Stimulated activated CD4-positive, alpha-beta T cell treated with anti-CD3 and anti-CD28 coated beads, Interleukin-15, amount 100 ng/mL, for 48 hours (primary cell): ENCODE data around the gene C1QB.

Source experiments
- DNase-seq, 2 donors: peaks; one replicate each; pipeline ENCODE4 v3.0.0-alpha.2; 2020; ENCODE audit warnings: low read depth in 2 of 2

The C1QB gene

GRCh38 chr1:22652881-22653316, at the start of gene C1QB:
C1QB (plus strand) TSS chr1:22653236; CDS start chr1:22659463, 6,227 bp downstream.
- DNase-seq, result no peak

- no peak for DNase-seq
Observed at GRCh38 chr1:22606161-22606560, 46.9 kb upstream of the C1QB start.

- DNase-seq, result no peak
Observed at GRCh38 chr1:22607154-22607553, 45.9 kb upstream of the C1QB start.

- DNase-seq, result no peak
Observed at GRCh38 chr1:22608361-22608760, 44.7 kb upstream of the C1QB start.

GRCh38 chr1:22609291-22609690, 43.7 kb upstream of the C1QB start:
- DNase-seq, result no peak

GRCh38 chr1:22611530-22611947, 41.5 kb upstream of the C1QB start:
- peak in 1 of 2 donors; percentile 8 for DNase-seq

GRCh38 chr1:22612671-22613571, 40.1 kb upstream of the C1QB start:
- DNase-seq, result no peak

- DNase-seq, result no peak
Observed at GRCh38 chr1:22613572-22613918, 39.5 kb upstream of the C1QB start.

- DNase-seq, result no peak
Observed at GRCh38 chr1:22613951-22614350, 39.1 kb upstream of the C1QB start.

GRCh38 chr1:22615886-22616285, 37.1 kb upstream of the C1QB start:
- no peak for DNase-seq

- no peak for DNase-seq
Observed at GRCh38 chr1:22616571-22616970, 36.5 kb upstream of the C1QB start.

- DNase-seq, result no peak
Observed at GRCh38 chr1:22618056-22618455, 35.0 kb upstream of the C1QB start.

GRCh38 chr1:22619252-22619651, 33.8 kb upstream of the C1QB start:
- no peak for DNase-seq

- DNase-seq, result no peak
Observed at GRCh38 chr1:22619798-22620197, 33.2 kb upstream of the C1QB start.

- no peak for DNase-seq
Observed at GRCh38 chr1:22621761-22622160, 31.3 kb upstream of the C1QB start.

GRCh38 chr1:22625262-22625925, 27.6 kb upstream of the C1QB start:
- no peak for DNase-seq

- DNase-seq, result no peak
Observed at GRCh38 chr1:22626237-22627157, 26.5 kb upstream of the C1QB start.

- DNase-seq, result no peak
Observed at GRCh38 chr1:22627331-22627730, 25.7 kb upstream of the C1QB start.

- DNase-seq, result no peak
Observed at GRCh38 chr1:22628698-22629444, 24.2 kb upstream of the C1QB start.

- DNase-seq, result no peak
Observed at GRCh38 chr1:22629886-22630285, 23.1 kb upstream of the C1QB start.
